Measurements from ENCODE around the gene AMBN.

Gene AMBN

GRCh38 chr4:70606459-70606858 is 14.4 kb downstream of the AMBN start:
- H3K4me3 ChIP-seq (ENCODE audit: low read depth, low read length) = no peak overlapping the region
- DNase-seq (ENCODE audit: low read depth) = no peak
- no peak for TF ChIP-seq CTCF (conservative IDR thresholded peaks at IDR 0.05; ENCODE audit: low read depth, low read length)

- no peak overlapping the region for H3K4me3 ChIP-seq (ENCODE audit: low read depth, low read length)
- TF ChIP-seq CTCF (conservative IDR thresholded peaks at IDR 0.05; ENCODE audit: low read depth, low read length) = no peak
- DNase-seq (ENCODE audit: low read depth) = no peak
Measured at GRCh38 chr4:70607334-70607853, 15.3 kb downstream of the AMBN start.

GRCh38 chr4:70608324-70608723 is 16.3 kb downstream of the AMBN start:
- no peak for DNase-seq (ENCODE audit: low read depth)
- no peak overlapping the region for H3K4me3 ChIP-seq (ENCODE audit: low read depth, low read length)
- TF ChIP-seq CTCF (conservative IDR thresholded peaks at IDR 0.05; ENCODE audit: low read depth, low read length) = no peak

- H3K4me3 ChIP-seq (ENCODE audit: low read depth, low read length) = peak overlapping the region; percentile 34
- TF ChIP-seq CTCF (conservative IDR thresholded peaks at IDR 0.05; ENCODE audit: low read depth, low read length) = no peak
- DNase-seq (ENCODE audit: low read depth) = peak; percentile 20
Measured at GRCh38 chr4:70613306-70614183, 21.5 kb downstream of the AMBN start.

GRCh38 chr4:70614184-70614555 is 22.1 kb downstream of the AMBN start:
- no peak for DNase-seq (ENCODE audit: low read depth)
- peak overlapping the region; percentile 6 for H3K4me3 ChIP-seq (ENCODE audit: low read depth, low read length)
- TF ChIP-seq CTCF (conservative IDR thresholded peaks at IDR 0.05; ENCODE audit: low read depth, low read length) = no peak

GRCh38 chr4:70619288-70619687 is 27.2 kb downstream of the AMBN start:
- no peak for TF ChIP-seq CTCF (conservative IDR thresholded peaks at IDR 0.05; ENCODE audit: low read depth, low read length)
- DNase-seq (ENCODE audit: low read depth) = no peak
- H3K4me3 ChIP-seq (ENCODE audit: low read depth, low read length) = no peak overlapping the region

- H3K4me3 ChIP-seq (ENCODE audit: low read depth, low read length) = no peak overlapping the region
- DNase-seq (ENCODE audit: low read depth) = no peak
- no peak for TF ChIP-seq CTCF (conservative IDR thresholded peaks at IDR 0.05; ENCODE audit: low read depth, low read length)
Measured at GRCh38 chr4:70619778-70620177, 27.7 kb downstream of the AMBN start.

Data from choroid plexus epithelial cell (primary cell).